NCI-H1436 (cell line): ENCODE data around the gene ANO9.
"Not testable (repeated sequence)": the region's sequence is repeated elsewhere in the genome, so short reads cannot be mapped to it uniquely, and the experiment has no call there.

ENCODE experiments used
- DNase-seq: peaks from one replicate; lab custom pipeline; 2025; lab: John Stamatoyannopoulos, UW

Gene ANO9

GRCh38 chr11:451738-452137 is 9.9 kb upstream of the ANO9 start:
- no peak for DNase-seq

GRCh38 chr11:450809-451451 is 9.1 kb upstream of the ANO9 start:
- no peak for DNase-seq

- peak; percentile 88 for DNase-seq
Measured at GRCh38 chr11:449889-450808, 8.3 kb upstream of the ANO9 start, which contains the start of gene PTDSS2. PTDSS2 (plus strand) TSS chr11:450279; CDS start chr11:450456, 177 bp downstream.

GRCh38 chr11:447923-448731 is 6.3 kb upstream of the ANO9 start:
- peak; percentile 91 for DNase-seq

GRCh38 chr11:446891-447290 is 5.1 kb upstream of the ANO9 start:
- no peak for DNase-seq

- no peak for DNase-seq
Measured at GRCh38 chr11:445765-446588, 4.2 kb upstream of the ANO9 start.

- DNase-seq, result no peak
Measured at GRCh38 chr11:444396-445144, 2.8 kb upstream of the ANO9 start.

- no peak for DNase-seq
Measured at GRCh38 chr11:443542-444199, 1.9 kb upstream of the ANO9 start.

- no peak for DNase-seq
Measured at GRCh38 chr11:442611-443081, 835 bp upstream of the ANO9 start.

GRCh38 chr11:441043-441417 is 781 bp downstream of the ANO9 start:
- DNase-seq, result no peak

GRCh38 chr11:440065-441042 is 1.5 kb downstream of the ANO9 start:
- DNase-seq, result no peak

GRCh38 chr11:439315-440064 is 2.3 kb downstream of the ANO9 start:
- no peak for DNase-seq

- no peak for DNase-seq
Measured at GRCh38 chr11:438101-438844, 3.5 kb downstream of the ANO9 start.

- DNase-seq, result no peak
Measured at GRCh38 chr11:437228-437870, 4.5 kb downstream of the ANO9 start.

GRCh38 chr11:434999-435740 is 6.6 kb downstream of the ANO9 start:
- not testable (repeated sequence) for DNase-seq

GRCh38 chr11:434496-434895 is 7.3 kb downstream of the ANO9 start:
- no peak for DNase-seq
